Peyer's patch (tissue), 4 donors: ENCODE results near the gene HNRNPA3.

Experiments used
- CTCF ChIP-seq, 6 experiments: fragments of 450-650 bp in 4 of 6; fragments of 200-600 bp in 2 of 6; sonication (generic) in 1 of 6; IDR thresholded peaks; one replicate each; pipeline ENCODE4 v1.5.1; 2017 to 2019; ENCODE audit warnings: antibody characterized with exemption in 6 of 6, mild to moderate bottlenecking in 3 of 6, moderate library complexity in 1 of 6
- POLR2A ChIP-seq, 2 donors: fragments of 450-650 bp; IDR thresholded peaks; one replicate each; pipeline ENCODE4 v1.5.1; 2017; ENCODE audit warnings: antibody characterized with exemption in 2 of 2, mild to moderate bottlenecking in 2 of 2, moderate library complexity in 2 of 2

GRCh38 chr2:177272765-177273164, 60.2 kb downstream of the HNRNPA3 start:
- TF ChIP-seq POLR2A (IDR thresholded peaks at IDR 0.05) = no peak
- TF ChIP-seq CTCF (IDR thresholded peaks at IDR 0.05) = no peak
